Stomach smooth muscle (tissue), 2 donors: ENCODE results near the gene PID1.

Source experiments
- H3K27ac ChIP-seq: one replicate; pipeline ENCODE4 v1.7.0; 2013; ENCODE audit warnings: mild to moderate bottlenecking, low read length, inconsistent platforms
- H3K27me3 ChIP-seq, 2 donors: one replicate each; pipeline ENCODE4 v1.7.0; 2013; ENCODE audit warnings: low read length in 2 of 2; ENCODE audit not compliant: insufficient read depth in 2 of 2, control insufficient read depth in 1 of 2
- H3K36me3 ChIP-seq, 2 donors: one replicate each; pipeline ENCODE4 v1.7.0; 2013; ENCODE audit warnings: low read length in 2 of 2; ENCODE audit not compliant: control insufficient read depth in 2 of 2, insufficient read depth in 2 of 2
- H3K4me1 ChIP-seq: one replicate; pipeline ENCODE4 v1.7.0; 2013; ENCODE audit warnings: low read length; ENCODE audit not compliant: control insufficient read depth, insufficient read depth
- H3K4me3 ChIP-seq, 2 donors: one replicate each; pipeline ENCODE4 v1.7.0; 2013; ENCODE audit warnings: low read length in 2 of 2
- H3K9ac ChIP-seq, 2 donors: one replicate each; pipeline ENCODE4 v1.7.0; 2013; ENCODE audit warnings: low read length in 2 of 2, mild to moderate bottlenecking in 1 of 2
- H3K9me3 ChIP-seq, 2 donors: one replicate each; pipeline ENCODE4 v1.7.0; 2013; ENCODE audit warnings: low read length in 2 of 2; ENCODE audit not compliant: control insufficient read depth in 2 of 2
- donor health status: healthy.
- donor health status: Pancreatic carcinoma.

PID1 gene

DNA sequence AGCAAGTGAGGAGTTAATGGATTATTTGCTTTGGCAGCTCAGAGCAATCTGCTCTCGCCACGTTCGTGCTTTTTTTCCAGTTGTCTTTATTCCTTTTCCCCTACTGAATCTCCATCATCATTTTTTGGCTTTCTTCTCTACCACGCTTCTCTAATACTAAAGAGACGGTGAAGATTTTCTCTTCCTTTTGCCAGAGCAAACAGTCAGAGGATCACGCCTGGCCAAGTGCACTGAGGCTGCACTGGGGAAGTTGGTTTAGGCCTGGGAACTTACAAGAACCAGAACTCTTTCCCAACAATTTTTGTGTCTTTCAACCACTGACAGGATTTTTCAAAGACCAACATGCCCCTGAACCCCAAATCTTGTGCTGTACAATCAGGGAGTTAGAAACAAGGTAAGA lies 172.3 kb downstream of the PID1 start:
- no peaks in the 10 kb centered on the region for H3K9me3 ChIP-seq
- no peak overlapping the region for H3K9ac ChIP-seq
- H3K27me3 ChIP-seq: no peaks in the 10 kb centered on the region
- H3K4me3 ChIP-seq: no peak overlapping the region
- no peaks in the 10 kb centered on the region for H3K36me3 ChIP-seq
- H3K27ac ChIP-seq: no peak overlapping the region
- H3K4me1 ChIP-seq: no peaks in the 10 kb centered on the region

DNA sequence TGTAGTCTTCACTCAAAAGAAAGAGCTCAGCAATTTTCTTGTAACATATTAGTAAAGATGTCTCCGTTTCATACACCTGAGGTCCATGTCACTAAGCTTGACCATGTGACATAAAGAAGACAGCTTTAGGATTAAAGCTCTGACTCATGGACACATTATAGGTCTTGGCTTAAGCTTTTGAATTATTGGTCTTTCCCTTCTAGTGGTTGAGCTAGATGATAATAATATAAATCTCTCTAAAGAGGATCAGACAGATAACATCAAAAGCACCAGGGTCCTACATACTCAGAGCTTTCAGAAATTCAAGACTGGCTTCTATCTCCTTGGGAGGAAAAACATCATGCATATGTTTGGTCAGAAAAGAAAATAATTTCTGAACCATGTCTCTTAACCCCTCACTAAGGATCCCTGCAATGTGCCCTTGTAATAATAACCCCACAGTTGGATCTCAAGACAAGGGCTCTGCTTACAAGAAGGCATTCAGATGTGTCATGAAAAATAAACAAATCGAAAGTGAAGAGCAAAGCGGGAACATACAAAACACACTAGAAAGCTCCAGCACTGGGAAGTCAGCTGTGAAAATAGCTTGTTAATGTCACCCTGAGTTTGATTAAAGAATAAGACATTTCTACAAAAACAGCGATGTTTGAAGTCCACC lies 174.5 kb downstream of the PID1 start:
- Histone ChIP-seq H3K27me3 (no peaks in the 10 kb centered on the region), H3K36me3 (no peaks in the 10 kb centered on the region), H3K27ac (no peak overlapping the region), H3K9me3 (no peaks in the 10 kb centered on the region), H3K9ac (no peak overlapping the region), H3K4me3 (no peak overlapping the region), H3K4me1 (no peaks in the 10 kb centered on the region)

GRCh38 chr2:229095472-229095871 lies 175.6 kb downstream of the PID1 start:
- H3K36me3 ChIP-seq: no peaks in the 10 kb centered on the region
- no peaks in the 10 kb centered on the region for H3K4me1 ChIP-seq
- H3K27ac ChIP-seq: no peak overlapping the region
- H3K27me3 ChIP-seq: no peaks in the 10 kb centered on the region
- no peak overlapping the region for H3K4me3 ChIP-seq
- H3K9me3 ChIP-seq: no peaks in the 10 kb centered on the region
- H3K9ac ChIP-seq: no peak overlapping the region

GRCh38 chr2:229090225-229090624 lies 180.9 kb downstream of the PID1 start:
- no peak overlapping the region for H3K4me3 ChIP-seq
- H3K27ac ChIP-seq: no peak overlapping the region
- H3K9me3 ChIP-seq: no peaks in the 10 kb centered on the region
- H3K27me3 ChIP-seq: no peaks in the 10 kb centered on the region
- no peaks in the 10 kb centered on the region for H3K36me3 ChIP-seq
- peaks cover 3% of the 10 kb centered on the region for H3K4me1 ChIP-seq
- no peak overlapping the region for H3K9ac ChIP-seq

- peaks cover 3% of the 10 kb centered on the region for H3K4me1 ChIP-seq
- no peaks in the 10 kb centered on the region for H3K36me3 ChIP-seq
- H3K9ac ChIP-seq: no peak overlapping the region
- no peaks in the 10 kb centered on the region for H3K27me3 ChIP-seq
- no peak overlapping the region for H3K4me3 ChIP-seq
- no peaks in the 10 kb centered on the region for H3K9me3 ChIP-seq
- no peak overlapping the region for H3K27ac ChIP-seq
These were observed 181.3 kb downstream of the PID1 start for GRCh38 chr2:229089776-229090175.

DNA sequence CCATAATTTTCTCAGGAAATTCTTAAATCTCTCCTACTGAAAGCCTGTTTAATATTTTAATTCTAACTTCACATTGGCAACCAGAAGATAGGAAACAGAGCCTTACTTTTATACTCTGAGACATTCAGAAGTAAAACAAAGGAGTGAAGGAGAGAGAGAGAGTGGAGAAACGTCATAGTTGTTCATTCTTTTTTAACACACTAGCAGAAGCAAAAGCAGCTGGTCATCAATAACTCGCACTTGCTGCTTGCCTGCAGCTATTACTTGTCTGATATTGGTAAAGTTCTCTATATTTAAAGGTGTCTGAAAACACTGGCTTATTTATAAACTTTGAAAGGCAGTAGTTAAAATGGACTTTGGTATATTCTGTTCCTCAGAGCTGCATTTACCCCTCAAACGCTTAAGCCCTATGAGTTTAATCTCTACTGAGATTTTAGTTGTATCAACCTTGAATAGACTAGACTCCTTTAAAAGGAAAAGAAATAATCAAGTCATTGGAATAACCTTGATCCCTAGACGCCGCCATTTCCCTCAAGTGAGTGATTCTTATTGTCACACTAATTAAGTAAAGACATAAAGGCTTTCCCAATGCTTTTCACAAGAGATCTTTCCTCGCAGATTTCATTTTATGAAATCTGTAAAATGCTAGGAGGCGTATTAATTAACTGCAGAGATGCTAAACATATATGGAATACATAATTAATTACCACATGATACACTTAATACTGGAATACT lies 182.0 kb downstream of the PID1 start:
- Histone ChIP-seq H3K27me3 (no peaks in the 10 kb centered on the region), H3K27ac (no peak overlapping the region), H3K9ac (no peak overlapping the region), H3K9me3 (no peaks in the 10 kb centered on the region), H3K36me3 (no peaks in the 10 kb centered on the region), H3K4me1 (peaks cover 3% of the 10 kb centered on the region), H3K4me3 (no peak overlapping the region)

GRCh38 chr2:229088517-229088913 lies 182.6 kb downstream of the PID1 start:
- Histone ChIP-seq H3K4me3 (no peak overlapping the region), H3K9ac (no peak overlapping the region), H3K4me1 (peaks cover 3% of the 10 kb centered on the region), H3K27me3 (no peaks in the 10 kb centered on the region), H3K36me3 (no peaks in the 10 kb centered on the region), H3K9me3 (no peaks in the 10 kb centered on the region), H3K27ac (no peak overlapping the region)

DNA sequence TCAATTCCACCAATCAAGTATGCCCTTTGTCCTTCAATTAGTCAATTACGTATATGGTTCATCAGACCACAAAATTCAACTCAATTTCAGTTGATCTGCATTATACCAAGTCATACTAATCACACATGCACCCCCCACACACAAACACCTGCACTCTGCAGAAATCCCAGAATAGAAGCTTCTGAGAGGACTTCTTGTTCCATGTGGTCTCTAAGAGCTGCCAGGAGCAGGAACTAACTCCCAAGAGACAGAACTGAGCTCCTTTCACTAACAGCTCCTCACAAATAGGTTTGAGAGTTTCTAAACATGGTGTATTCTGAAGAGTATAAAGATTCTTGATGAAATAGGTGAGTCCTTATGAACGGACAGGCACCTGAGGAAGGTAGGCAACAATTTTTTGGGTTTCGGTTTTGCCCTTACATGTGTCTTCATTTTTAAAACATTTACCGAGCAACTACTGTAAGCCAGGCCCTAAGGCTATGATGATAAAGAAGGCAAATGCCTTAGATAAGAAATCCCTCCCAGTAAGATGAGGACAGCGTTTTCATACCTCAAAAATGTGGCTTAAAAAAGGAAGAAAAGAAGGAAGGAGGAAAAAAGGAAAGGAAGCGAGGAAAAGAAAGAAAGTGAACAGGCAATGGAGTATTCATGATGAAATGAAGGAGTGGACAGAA lies 183.1 kb downstream of the PID1 start:
- no peaks in the 10 kb centered on the region for H3K27me3 ChIP-seq
- H3K9ac ChIP-seq: no peak overlapping the region
- no peaks in the 10 kb centered on the region for H3K36me3 ChIP-seq
- H3K9me3 ChIP-seq: no peaks in the 10 kb centered on the region
- H3K4me1 ChIP-seq: peaks cover 3% of the 10 kb centered on the region
- no peak overlapping the region for H3K4me3 ChIP-seq
- H3K27ac ChIP-seq: no peak overlapping the region

GRCh38 chr2:229087267-229087666 lies 183.8 kb downstream of the PID1 start:
- H3K36me3 ChIP-seq: no peaks in the 10 kb centered on the region
- peaks cover 3% of the 10 kb centered on the region for H3K4me1 ChIP-seq
- H3K4me3 ChIP-seq: no peak overlapping the region
- H3K9me3 ChIP-seq: no peaks in the 10 kb centered on the region
- no peak overlapping the region for H3K27ac ChIP-seq
- no peak overlapping the region for H3K9ac ChIP-seq
- no peaks in the 10 kb centered on the region for H3K27me3 ChIP-seq

- Histone ChIP-seq H3K4me1 (peaks cover 3% of the 10 kb centered on the region), H3K27ac (no peak overlapping the region), H3K9me3 (no peaks in the 10 kb centered on the region), H3K4me3 (no peak overlapping the region), H3K27me3 (no peaks in the 10 kb centered on the region), H3K36me3 (no peaks in the 10 kb centered on the region), H3K9ac (no peak overlapping the region)
These were observed 185.6 kb downstream of the PID1 start for GRCh38 chr2:229085439-229085838.

GRCh38 chr2:229084447-229084846 lies 186.6 kb downstream of the PID1 start:
- no peaks in the 10 kb centered on the region for H3K36me3 ChIP-seq
- H3K9me3 ChIP-seq: no peaks in the 10 kb centered on the region
- no peak overlapping the region for H3K27ac ChIP-seq
- H3K4me1 ChIP-seq: peaks cover 3% of the 10 kb centered on the region
- H3K27me3 ChIP-seq: no peaks in the 10 kb centered on the region
- no peak overlapping the region for H3K9ac ChIP-seq
- H3K4me3 ChIP-seq: no peak overlapping the region
